Erythroblast (primary cell): ENCODE data around the gene KIF3C.
"Not testable (repeated sequence)": the region's sequence is repeated elsewhere in the genome, so short reads cannot be mapped to it uniquely, and the experiment has no call there.

ENCODE experiments used
- GATA1 ChIP-seq: IDR thresholded peaks from 2 replicates; pipeline ENCODE4 v1.6.1; 2011; ENCODE audit warnings: low read depth, mild to moderate bottlenecking, control low read depth, low read length, moderate library complexity
- POLR2A ChIP-seq: IDR thresholded peaks from 2 replicates; pipeline ENCODE4 v1.6.1; 2011; ENCODE audit warnings: mild to moderate bottlenecking, low read length

DNA sequence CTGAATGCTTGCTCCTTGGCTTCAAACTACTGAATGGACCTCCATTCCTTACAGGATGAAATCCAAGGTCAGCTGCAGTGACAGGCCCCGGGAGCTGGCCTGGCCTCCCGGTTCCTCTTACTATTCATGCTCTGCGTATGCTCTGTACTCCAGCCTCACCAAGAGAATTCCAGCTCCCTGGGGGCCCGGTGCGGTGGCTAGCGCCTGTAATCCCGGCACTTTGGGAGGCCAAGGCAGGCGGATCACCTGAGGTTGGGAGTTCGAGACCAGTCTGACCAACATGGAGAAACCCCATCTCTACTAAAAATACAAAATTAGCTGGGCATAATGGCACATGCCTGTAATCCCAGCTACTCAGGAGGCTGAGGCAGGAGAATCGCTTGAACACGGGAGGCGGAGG is 23.7 kb downstream of the KIF3C start:
- TF ChIP-seq POLR2A, GATA1: not testable (repeated sequence)
